HT-29 (cell line): ENCODE measurements around the gene ADAM11. TPM values are rescaled to one million over a fixed set of nuclear protein-coding genes. Genes with fewer than 3 reads are reported as not detected.

ENCODE experiments used
- DNase-seq: peaks from one replicate; pipeline ENCODE4 v3.0.0-alpha.2; 2015; ENCODE audit warnings: low spot score
- small RNA-seq: library from RNA; depleted of rRNA; stranded (forward); fragments of <200 nt; gene quantifications from one replicate; pipeline ENCODE3, GENCODE V24; 2014
- total RNA-seq: library from RNA; depleted of rRNA; stranded (reverse); fragments of >200 nt; shearing (Covaris generic); gene quantifications from 2 replicates; pipeline ENCODE4 v1.2.3, GENCODE V29; 2014; rRNA removed

Gene ADAM11
- total RNA-seq, 1 experiment from 2014 or later = 0.20 TPM

DNA sequence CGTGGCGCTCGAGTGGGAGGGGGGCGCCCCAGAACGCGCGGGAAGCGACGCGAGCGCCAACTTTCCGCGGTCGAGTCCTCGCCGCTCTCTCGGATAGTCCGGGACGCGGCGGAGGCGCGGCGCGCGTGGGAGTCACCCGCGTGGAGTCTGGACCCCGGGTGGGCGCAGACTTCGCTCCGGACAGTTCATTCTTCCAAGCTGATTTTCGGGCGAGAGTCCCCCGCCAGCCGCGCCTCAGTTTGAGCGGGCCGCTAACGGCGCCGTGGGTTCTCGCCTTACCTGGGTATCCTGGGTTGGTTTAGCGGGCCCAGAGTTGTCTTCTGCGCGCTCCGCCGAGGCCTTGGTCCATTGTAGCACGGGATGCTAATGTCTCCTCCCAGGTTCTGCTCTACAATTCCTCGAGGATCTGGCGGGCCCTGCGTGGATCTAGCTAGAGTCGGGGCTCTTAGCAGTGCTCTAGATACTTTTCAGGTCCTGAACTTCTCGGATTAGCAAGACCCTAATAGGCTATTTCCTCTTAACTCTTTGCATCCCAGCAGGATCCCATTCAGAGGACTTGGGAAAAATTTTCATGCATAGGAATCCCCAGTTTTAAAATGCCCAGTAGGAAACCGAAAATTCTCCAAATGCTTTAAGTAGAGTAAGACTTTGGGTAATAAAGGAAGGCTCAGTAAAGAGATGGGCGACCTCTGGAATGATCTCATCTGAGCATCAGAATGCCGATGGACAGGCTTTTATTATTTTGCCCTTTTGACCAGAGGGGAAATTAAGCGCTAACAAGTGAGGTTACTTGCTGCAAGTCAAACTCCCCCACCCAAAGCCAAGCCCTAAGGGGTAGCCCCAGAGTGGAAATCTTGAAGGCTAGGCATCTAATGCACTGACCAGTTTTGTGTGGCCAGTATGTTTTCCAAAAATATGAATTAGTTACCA is 71.8 kb downstream of the ADAM11 start:
- no peak for DNase-seq

- no peak for DNase-seq
Measured at GRCh38 chr17:44831371-44831770, 72.6 kb downstream of the ADAM11 start.

Small RNAs within 50 kb of the gene (small RNA-seq; reads per million reads assigned to genes)
- gene RN7SL819P = not detected

Other genes with a start within 250 kb of the ADAM11 start
- 0.47 and 1.0 TPM in 2 replicates for gene FZD2, start 201.5 kb upstream of the ADAM11 start, total RNA-seq
- gene MEIOC, start 102.5 kb upstream of the ADAM11 start, total RNA-seq = not detected in 2 replicates
- 13.9 and 16.4 TPM in 2 replicates for gene CCDC43, start 69.2 kb upstream of the ADAM11 start, total RNA-seq
- gene DBF4B, start 50.3 kb upstream of the ADAM11 start, total RNA-seq = 11.4 and 11.8 TPM in 2 replicates
- gene GJC1, start 71.3 kb downstream of the ADAM11 start, total RNA-seq = not detected in 2 replicates
- not detected in 2 replicates for gene HIGD1B, start 88.9 kb downstream of the ADAM11 start, total RNA-seq
- 142 and 143 TPM in 2 replicates for gene EFTUD2, start 140.5 kb downstream of the ADAM11 start, total RNA-seq
- 0.29 and 0.46 TPM in 2 replicates for gene GFAP, start 156.5 kb downstream of the ADAM11 start, total RNA-seq
- 12.2 and 14.8 TPM in 2 replicates for gene KIF18B, start 188.8 kb downstream of the ADAM11 start, total RNA-seq
- 0.05 TPM in 1 of 2 replicates, not detected in the other for gene C1QL1, start 209.3 kb downstream of the ADAM11 start, total RNA-seq